ENCODE measurements around the gene NES.

GRCh38 chr1:156632355-156632754 lies 44.9 kb downstream of the NES start:
- TF ChIP-seq, protein P1, sequence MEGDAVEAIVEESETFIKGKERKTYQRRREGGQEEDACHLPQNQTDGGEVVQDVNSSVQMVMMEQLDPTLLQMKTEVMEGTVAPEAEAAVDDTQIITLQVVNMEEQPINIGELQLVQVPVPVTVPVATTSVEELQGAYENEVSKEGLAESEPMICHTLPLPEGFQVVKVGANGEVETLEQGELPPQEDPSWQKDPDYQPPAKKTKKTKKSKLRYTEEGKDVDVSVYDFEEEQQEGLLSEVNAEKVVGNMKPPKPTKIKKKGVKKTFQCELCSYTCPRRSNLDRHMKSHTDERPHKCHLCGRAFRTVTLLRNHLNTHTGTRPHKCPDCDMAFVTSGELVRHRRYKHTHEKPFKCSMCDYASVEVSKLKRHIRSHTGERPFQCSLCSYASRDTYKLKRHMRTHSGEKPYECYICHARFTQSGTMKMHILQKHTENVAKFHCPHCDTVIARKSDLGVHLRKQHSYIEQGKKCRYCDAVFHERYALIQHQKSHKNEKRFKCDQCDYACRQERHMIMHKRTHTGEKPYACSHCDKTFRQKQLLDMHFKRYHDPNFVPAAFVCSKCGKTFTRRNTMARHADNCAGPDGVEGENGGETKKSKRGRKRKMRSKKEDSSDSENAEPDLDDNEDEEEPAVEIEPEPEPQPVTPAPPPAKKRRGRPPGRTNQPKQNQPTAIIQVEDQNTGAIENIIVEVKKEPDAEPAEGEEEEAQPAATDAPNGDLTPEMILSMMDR (IDR thresholded peaks at IDR 0.05) = no peak
- no peak for TF ChIP-seq EP300 (IDR thresholded peaks at IDR 0.05)

All from tibial nerve (tissue), 4 donors.